ENCODE data around the gene MCRIP1.

GRCh38 chr17:81804559-81805399 is 28.3 kb downstream of the MCRIP1 start:
- TF ChIP-seq ZBTB10 (CRISPR knock-in tag; IDR thresholded peaks at IDR 0.05; ENCODE audit: borderline replicate concordance) (peak; percentile 55; the same call in 1 of the 2 replicates), ZBTB2 (CRISPR knock-in tag; IDR thresholded peaks at IDR 0.05; ENCODE audit: low read depth) (no peak), NFE2L1 (CRISPR knock-in tag; IDR thresholded peaks at IDR 0.05; ENCODE audit: borderline replicate concordance) (no peak), NR2C2 (CRISPR knock-in tag; IDR thresholded peaks at IDR 0.05; ENCODE audit: borderline replicate concordance) (0 out of 2 replicates have a peak, but pooled peaks have one; percentile 22), ZNF569 (CRISPR knock-in tag; IDR thresholded peaks at IDR 0.05; ENCODE audit: borderline replicate concordance) (no peak), ZNF407 (CRISPR knock-in tag; IDR thresholded peaks at IDR 0.05; ENCODE audit: not compliant biosample characterization) (no peak)
